ENCODE results near the gene SVIL.
"Not testable (repeated sequence)": the region's sequence is repeated elsewhere in the genome, so short reads cannot be mapped to it uniquely, and the experiment has no call there.

Gene SVIL

GRCh38 chr10:29469481-29470354 is 165.1 kb downstream of the SVIL start:
- H3K4me3 ChIP-seq (replicated peaks; ENCODE audit: low read depth, low read length): no peak overlapping the region
- no peak for TF ChIP-seq CTCF (IDR thresholded peaks at IDR 0.05; ENCODE audit: low read length, missing control alignments)
- no peak for DNase-seq (ENCODE audit: low read depth)

DNA sequence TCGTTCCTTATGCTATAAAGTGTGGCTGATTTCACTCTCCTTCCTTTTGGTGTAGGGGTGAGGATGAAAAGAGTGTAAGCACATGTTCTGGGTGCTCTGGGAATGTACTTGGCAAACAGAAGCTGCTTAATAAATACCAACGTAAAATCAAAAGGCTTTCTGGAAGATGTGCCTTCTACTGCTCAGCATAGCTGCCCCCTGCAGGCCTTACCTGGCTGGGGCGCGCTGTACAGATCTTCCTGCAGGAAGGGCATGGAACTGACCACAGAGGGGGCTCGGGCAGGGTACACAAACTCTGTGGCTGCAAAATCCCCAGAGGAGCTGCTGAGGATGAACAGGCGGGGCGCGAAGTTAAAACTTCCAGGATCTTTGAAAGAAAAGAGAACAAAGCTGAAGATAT is 169.4 kb downstream of the SVIL start:
- no peak overlapping the region for H3K4me3 ChIP-seq (replicated peaks; ENCODE audit: low read depth, low read length)
- peak; percentile 28 for TF ChIP-seq CTCF (IDR thresholded peaks at IDR 0.05; ENCODE audit: low read length, missing control alignments)

GRCh38 chr10:29464671-29465171 is 170.1 kb downstream of the SVIL start:
- not testable (repeated sequence) for H3K4me3 ChIP-seq (replicated peaks; ENCODE audit: low read depth, low read length); DNase-seq (ENCODE audit: low read depth)

More for the DNA sequence above, 169.4 kb downstream of the SVIL start:
- DNase-seq (ENCODE audit: low read depth): no peak

GRCh38 chr10:29461042-29461441 is 173.7 kb downstream of the SVIL start:
- TF ChIP-seq CTCF (IDR thresholded peaks at IDR 0.05; ENCODE audit: low read length, missing control alignments): no peak
- DNase-seq (ENCODE audit: low read depth): no peak
- no peak overlapping the region for H3K4me3 ChIP-seq (replicated peaks; ENCODE audit: low read depth, low read length)

DNA sequence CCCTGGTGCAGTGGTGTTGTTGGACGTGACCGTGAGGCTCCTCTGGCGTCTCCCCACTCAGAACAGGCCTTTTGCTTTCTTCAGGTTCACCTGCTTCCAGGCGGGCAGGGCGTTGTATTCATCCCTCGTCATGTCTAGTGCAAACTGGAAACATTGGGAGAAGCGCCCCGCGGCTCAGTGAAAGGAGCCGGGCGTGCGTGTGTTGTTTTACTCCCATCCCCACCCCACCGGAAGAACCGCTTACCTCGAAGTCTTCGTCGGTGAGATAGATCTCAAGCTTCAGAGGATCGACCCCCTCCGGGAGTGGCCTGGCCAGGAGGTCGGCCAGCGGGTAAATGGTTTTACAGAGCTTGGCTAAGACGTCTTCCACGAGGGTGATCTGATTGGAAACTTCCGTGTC is 176.6 kb downstream of the SVIL start:
- H3K4me3 ChIP-seq (replicated peaks; ENCODE audit: low read depth, low read length): not testable (repeated sequence)

DNA sequence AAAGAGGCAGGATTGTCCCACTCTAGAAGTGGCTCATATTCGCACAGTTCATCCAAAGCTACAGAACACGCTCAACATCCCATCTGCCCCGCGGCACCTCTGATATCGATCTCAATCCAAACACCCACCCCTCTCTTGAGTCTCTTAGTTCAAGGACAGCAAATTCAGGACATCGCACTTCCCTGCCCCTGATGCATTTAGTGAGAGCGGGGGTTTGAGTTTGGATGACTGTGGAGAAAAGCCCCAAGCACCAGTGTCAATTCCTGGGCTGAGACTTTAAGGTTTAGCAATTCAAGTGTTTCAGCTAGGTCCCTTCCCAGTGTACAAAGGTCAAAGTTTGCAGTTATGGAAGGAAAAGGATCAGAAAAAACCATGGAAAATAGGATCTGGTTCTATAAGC is 179.7 kb downstream of the SVIL start:
- no peak for DNase-seq (ENCODE audit: low read depth)
- no peak overlapping the region for H3K4me3 ChIP-seq (replicated peaks; ENCODE audit: low read depth, low read length)
- TF ChIP-seq CTCF (IDR thresholded peaks at IDR 0.05; ENCODE audit: low read length, missing control alignments): no peak

More for the DNA sequence above, 176.6 kb downstream of the SVIL start:
- DNase-seq (ENCODE audit: low read depth): not testable (repeated sequence)

GRCh38 chr10:29454250-29454649 is 180.5 kb downstream of the SVIL start:
- no peak for DNase-seq (ENCODE audit: low read depth)
- TF ChIP-seq CTCF (IDR thresholded peaks at IDR 0.05; ENCODE audit: low read length, missing control alignments): no peak
- H3K4me3 ChIP-seq (replicated peaks; ENCODE audit: low read depth, low read length): no peak overlapping the region

DNA sequence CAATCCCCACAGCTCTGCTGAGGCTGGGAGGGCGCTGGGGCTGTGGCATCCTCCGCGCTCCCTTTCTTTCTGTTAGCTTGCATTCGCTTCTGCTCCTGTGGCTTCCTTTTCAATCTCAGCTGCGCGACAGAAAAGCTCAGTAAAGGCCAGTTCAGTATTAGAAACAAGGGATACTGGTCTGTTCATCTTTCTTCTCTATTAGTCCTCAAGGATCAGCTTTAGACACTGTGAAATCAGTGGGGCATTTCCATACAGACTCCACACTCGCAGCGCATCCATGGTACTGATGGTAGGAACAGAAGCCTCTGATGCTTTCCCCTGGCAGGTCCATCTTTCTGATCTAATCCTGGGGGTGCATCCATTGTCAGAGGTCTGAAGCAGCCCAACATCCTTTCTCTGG is 182.2 kb downstream of the SVIL start:
- no peak for TF ChIP-seq CTCF (IDR thresholded peaks at IDR 0.05; ENCODE audit: low read length, missing control alignments)
- H3K4me3 ChIP-seq (replicated peaks; ENCODE audit: low read depth, low read length): no peak overlapping the region
- no peak for DNase-seq (ENCODE audit: low read depth)

Measured in fibroblast of pulmonary artery (primary cell).